B cell (primary cell): ENCODE results near the gene EXOSC2. TPM values are rescaled to one million over a fixed set of nuclear protein-coding genes. Genes with fewer than 3 reads are reported as not detected.

Experiments
- ATAC-seq: fragments of 200-7000 bp; cut with Tn5 transposase; one replicate; pipeline ENCODE4 v1.10.0; 2021; ENCODE audit warnings: low read depth, mild to moderate bottlenecking, moderate number of reproducible peaks, moderate library complexity
- CTCF ChIA-PET: fragments of 350-600 bp; sonication (Branson Sonifier 250); formaldehyde crosslinking; loops from one replicate; lab custom pipeline; 2021; ENCODE audit warnings: antibody characterized with exemption, inconsistent platforms; lab: Charles Lee
- POLR2A ChIA-PET: fragments of 350-600 bp; sonication (Branson Sonifier 250); formaldehyde crosslinking; loops from one replicate; lab custom pipeline; 2021; ENCODE audit warnings: antibody characterized with exemption; lab: Charles Lee
- DNase-seq: peaks from one replicate; pipeline ENCODE4 v3.0.0; 2013
- H2AFZ ChIP-seq: 2 replicates; pipeline ENCODE4 v1.6.1; 2012; ENCODE audit warnings: mild to moderate bottlenecking, low read depth, low read length; ENCODE audit not compliant: insufficient read depth, poor library complexity, severe bottlenecking
- H3K27ac ChIP-seq, 2 donors: 1 replicate in 1 of 2; 2 replicates in 1 of 2; pipeline ENCODE4 v1.5.1; 2012 to 2013; ENCODE audit warnings: low read length in 2 of 2, mild to moderate bottlenecking in 2 of 2, moderate library complexity in 1 of 2
- H3K27me3 ChIP-seq, 4 experiments: fragments of 200-600 bp in 1 of 4; sonication (generic) in 1 of 4; replicated peaks in 1 of 4; 1 replicate in 2 of 4; 2 replicates in 2 of 4; pipeline versions ENCODE4 v1.6.1 to v1.7.0; 2013 to 2016; ENCODE audit warnings: low read length in 3 of 4, mild to moderate bottlenecking in 2 of 4, mixed read lengths in 1 of 4, moderate library complexity in 1 of 4; ENCODE audit not compliant: insufficient read depth in 4 of 4, control insufficient read depth in 3 of 4; ENCODE audit errors: control extremely low read depth in 1 of 4
- H3K36me3 ChIP-seq, 2 experiments: replicated peaks in 1 of 2; 1 replicate in 1 of 2; 2 replicates in 1 of 2; pipeline versions ENCODE4 v1.6.1 to v1.7.1; 2013; ENCODE audit warnings: low read length in 1 of 2; ENCODE audit not compliant: insufficient read depth in 2 of 2, control insufficient read depth in 1 of 2; ENCODE audit errors: control extremely low read depth in 1 of 2, extremely low read depth in 1 of 2
- H3K4me1 ChIP-seq, 2 donors: fragments of 200-600 bp in 1 of 2; sonication (generic) in 1 of 2; 1 replicate in 1 of 2; 2 replicates in 1 of 2; pipeline versions ENCODE4 v1.5.1 to v1.6.1; 2013 to 2017; ENCODE audit warnings: low read length in 2 of 2; ENCODE audit not compliant: control insufficient read depth in 2 of 2, insufficient read depth in 2 of 2
- H3K4me2 ChIP-seq: replicated peaks from 2 replicates; pipeline ENCODE3; 2012; ENCODE audit warnings: mild to moderate bottlenecking, low read depth, low read length; ENCODE audit not compliant: poor library complexity, severe bottlenecking
- H3K4me3 ChIP-seq, 5 experiments: fragments of 200-600 bp in 1 of 5; sonication (generic) in 1 of 5; 1 replicate in 3 of 5; 2 replicates in 2 of 5; pipeline versions ENCODE4 v1.5.1 to v1.7.0; 2011 to 2016; ENCODE audit warnings: low read length in 4 of 5, mild to moderate bottlenecking in 4 of 5, low read depth in 2 of 5, control low read depth in 1 of 5, moderate library complexity in 1 of 5; ENCODE audit not compliant: insufficient read depth in 1 of 5; ENCODE audit errors: control extremely low read depth in 1 of 5, extremely low read depth in 1 of 5
- H3K79me2 ChIP-seq: fragments of 200-600 bp; sonication (generic); one replicate; pipeline ENCODE4 v1.6.0; 2016; ENCODE audit warnings: low read length; ENCODE audit not compliant: control insufficient read depth, insufficient read depth
- H3K9ac ChIP-seq: fragments of 200-600 bp; sonication (generic); 2 replicates; pipeline ENCODE4 v1.6.1; 2017; ENCODE audit warnings: mild to moderate bottlenecking, low read length, moderate library complexity
- H3K9me3 ChIP-seq, 3 donors: one replicate each; pipeline versions ENCODE4 v1.6.1 to v1.7.1; 2013; ENCODE audit warnings: low read length in 2 of 3; ENCODE audit not compliant: control insufficient read depth in 2 of 3, insufficient read depth in 1 of 3; ENCODE audit errors: control extremely low read depth in 1 of 3
- H4K20me1 ChIP-seq: 2 replicates; pipeline ENCODE4 v1.6.0; 2012; ENCODE audit warnings: mild to moderate bottlenecking, low read length; ENCODE audit not compliant: insufficient read depth, control insufficient read depth, poor library complexity, severe bottlenecking
- H3K27ac Mint-ChIP-seq: one replicate; pipeline ENCODE4 v1.8.0; 2021; ENCODE audit warnings: mixed read lengths
- H3K27me3 Mint-ChIP-seq: one replicate; pipeline ENCODE4 v1.8.0; 2021; ENCODE audit warnings: mixed read lengths
- H3K4me1 Mint-ChIP-seq: one replicate; pipeline ENCODE4 v1.8.0; 2021; ENCODE audit warnings: mixed read lengths
- H3K4me3 Mint-ChIP-seq: one replicate; pipeline ENCODE4 v1.8.0; 2021; ENCODE audit warnings: mixed read lengths
- H3K9me3 Mint-ChIP-seq: one replicate; pipeline ENCODE4 v1.8.0; 2022; ENCODE audit warnings: mixed read lengths; ENCODE audit not compliant: insufficient read depth
- CTCF ChIP-seq: fragments of 200-600 bp; IDR thresholded peaks from one replicate; pipeline ENCODE4 v1.8.0; 2022; ENCODE audit warnings: antibody characterized with exemption, mild to moderate bottlenecking
- EZH2 ChIP-seq: IDR thresholded peaks from 2 replicates; pipeline ENCODE4 v1.6.1; 2012; ENCODE audit warnings: borderline replicate concordance, low read depth, mild to moderate bottlenecking, moderate library complexity, low read length; ENCODE audit not compliant: insufficient read depth, poor library complexity, severe bottlenecking
- WGBS: methylation state at CpG from one replicate; pipeline ENCODE4 v1.1.5; 2013; ENCODE audit warnings: missing lambda C conversion rate; ENCODE audit not compliant: insufficient coverage; 5-methylcytosine and 5-hydroxymethylcytosine counted together
- intact Hi-C: fragments of 100-400 bp; cut with micrococcal nuclease; formaldehyde crosslinking; loops from one replicate; pipeline ENCODE4 v1.10.0; 2022
- polyA plus RNA-seq: library from polyadenylated mRNA; depleted of rRNA; stranded (reverse); fragments of >200 nt; gene quantifications from 2 replicates; pipeline ENCODE4 v1.2.3, GENCODE V29; 2012
- total RNA-seq, 2 donors: library from RNA; stranded (reverse); fragments of 120-200 nt in 1 of 2; gene quantifications; 1 replicate in 1 of 2; 2 replicates in 1 of 2; pipeline versions ENCODE4 v1.2.3 to v1.2.4, GENCODE V29; 2013 to 2022

EXOSC2 gene
- total and polyA plus RNA-seq, 2 donors (not counting 1 experiment from before 2014, with no cell fraction given), result 31.5 to 53.3 TPM

DNA sequence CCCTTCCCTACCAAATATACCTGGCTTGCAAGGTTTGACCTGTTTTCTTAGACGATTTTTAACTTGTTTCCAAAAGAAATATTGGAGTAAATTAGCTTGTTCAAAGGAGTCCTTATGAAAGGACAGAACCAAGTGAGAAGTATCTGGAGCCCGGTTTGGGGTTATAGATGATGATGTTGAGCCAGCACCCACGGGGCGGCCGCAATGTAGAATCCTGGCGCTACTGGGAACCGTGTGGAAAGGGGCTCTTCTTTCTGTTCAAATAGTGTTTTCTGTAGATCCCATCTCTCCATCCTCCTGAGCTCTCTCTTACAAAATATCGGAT, 517 bp upstream of the EXOSC2 start:
- Histone ChIP-seq H3K9me3 (peaks cover 0 to 8% (median 0%) of the 10 kb centered on the region in 3 donors), H3K4me2 (peak overlapping the region; percentile 89), H3K79me2 (peaks cover 35% of the 10 kb centered on the region), H2AFZ (peak overlapping the region; percentile 98), H3K27ac (peak overlapping the region in 1 of 2 donors; percentile 68), H3K9ac (peak overlapping the region; percentile 89), H4K20me1 (peaks cover 1% of the 10 kb centered on the region), H3K4me3 (peak overlapping the region; percentile 70 to 97 (median 74)), H3K4me1 (peaks cover 18 to 19% of the 10 kb centered on the region in 2 donors), H3K27me3 (peaks cover 0 to 2% (median 0%) of the 10 kb centered on the region in 4 experiments), H3K36me3 (peaks cover 0 to 19% of the 10 kb centered on the region in 2 experiments)
- ATAC-seq, result no peak
- CTCF ChIA-PET, result interaction anchor here (0.7 to 2.4 kb wide), 14 partner anchors 8 to 657 kb away, joined by 3 to 33 read pairs (median 4); no protein-coding TSS in a partner anchor
- Mint-ChIP-seq H3K9me3 (no peaks in the 10 kb centered on the region), H3K27ac (peak overlapping the region; percentile 95), H3K4me1 (peaks cover 39% of the 10 kb centered on the region), H3K27me3 (peaks cover 3% of the 10 kb centered on the region), H3K4me3 (peak overlapping the region; percentile 98)
- intact Hi-C loops, result loop anchor here (1.0 kb wide), 2 partner anchors 11 to 19 kb away; no protein-coding TSS in a partner anchor
- WGBS, result 40% methylated on average over 2 of the region's 8 CpGs
- DNase-seq, result no peak
- TF ChIP-seq EZH2, result no peak
- TF ChIP-seq CTCF, result no peak
- POLR2A ChIA-PET, result interaction anchor here (0.6 to 1.5 kb wide), 5 partner anchors 8 to 681 kb away, joined by 3 to 6 read pairs (median 4); no protein-coding TSS in a partner anchor

DNA sequence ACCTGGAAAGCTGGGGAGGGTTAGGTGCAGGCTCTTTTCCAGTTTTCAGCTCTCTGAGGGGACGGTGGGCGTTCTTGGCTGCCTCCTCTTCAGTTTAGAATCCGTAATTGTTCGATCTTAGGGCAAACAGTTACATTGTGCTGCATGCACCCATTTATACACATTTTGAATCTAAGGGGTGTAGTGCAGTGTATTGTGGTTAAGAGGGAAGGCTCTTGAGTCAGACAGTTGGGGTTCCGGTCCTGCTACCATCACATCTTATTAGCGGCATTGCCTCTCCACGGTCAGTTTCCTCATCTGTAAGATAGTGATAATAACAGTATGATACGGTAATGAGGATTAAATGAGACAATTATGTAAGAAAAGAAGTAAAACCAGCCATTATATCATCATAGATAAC, 625 bp downstream of the EXOSC2 start:
- intact Hi-C loops, result no loop called here
- Histone ChIP-seq H3K27ac (peak overlapping the region; percentile 8 to 66), H4K20me1 (peaks cover 11% of the 10 kb centered on the region), H3K36me3 (peaks cover 0 to 30% of the 10 kb centered on the region in 2 experiments), H3K9ac (peak overlapping the region; percentile 89), H3K27me3 (no peaks in the 10 kb centered on the region), H3K9me3 (peaks cover 0 to 8% (median 0%) of the 10 kb centered on the region in 3 donors), H3K79me2 (peaks cover 35% of the 10 kb centered on the region), H3K4me3 (peak overlapping the region; percentile 70 to 97 (median 74)), H3K4me1 (peaks cover 18 to 19% of the 10 kb centered on the region in 2 donors), H2AFZ (peak overlapping the region; percentile 98), H3K4me2 (peak overlapping the region; percentile 89)
- ATAC-seq (no peak), DNase-seq (no peak)
- Mint-ChIP-seq H3K27ac (peak overlapping the region; percentile 95), H3K4me3 (peak overlapping the region; percentile 98), H3K9me3 (no peaks in the 10 kb centered on the region), H3K27me3 (no peaks in the 10 kb centered on the region), H3K4me1 (peaks cover 46% of the 10 kb centered on the region)
- ChIA-PET CTCF (interaction anchor here (1.0 to 2.4 kb wide), 7 partner anchors 7 to 352 kb away, joined by 3 to 22 read pairs (median 4); no protein-coding TSS in a partner anchor), POLR2A (interaction anchor here (0.6 to 0.7 kb wide), 2 partner anchors 106 to 183 kb away, joined by 3 to 10 read pairs; no protein-coding TSS in a partner anchor)
- TF ChIP-seq EZH2 (no peak), CTCF (no peak)
- 0% methylated on average over 2 of the region's 8 CpGs for WGBS
